HepG2 (cell line): ENCODE results near the gene PHRF1. TPM values are rescaled to one million over a fixed set of nuclear protein-coding genes. Genes with fewer than 3 reads are reported as not detected.
A peak's percentile ranks its signal among the peaks of the same experiment; 100 is the strongest.

ENCODE experiments used
- DNMT1 ChIP-seq: sonication (generic); formaldehyde crosslinking; IDR thresholded peaks from 2 replicates; pipeline ENCODE4 v1.5.1; 2020; ENCODE audit warnings: mild to moderate bottlenecking, missing genetic modification reagents
- HNRNPLL ChIP-seq: fragments of 200-400 bp; formaldehyde crosslinking; IDR thresholded peaks from 2 replicates; pipeline ENCODE4 v1.6.1; 2017; ENCODE audit warnings: mild to moderate bottlenecking, low read depth, low read length; ENCODE audit not compliant: poor library complexity, severe bottlenecking
- IRF1 ChIP-seq: sonication (generic); formaldehyde crosslinking; IDR thresholded peaks from 2 replicates; pipeline ENCODE4 v1.4.0; 2020; ENCODE audit warnings: low read depth, mild to moderate bottlenecking, missing genetic modification reagents
- MATR3 ChIP-seq: sonication (generic); formaldehyde crosslinking; IDR thresholded peaks from 2 replicates; pipeline ENCODE4 v1.4.0; 2020; ENCODE audit warnings: missing genetic modification reagents
- POLR2G ChIP-seq: fragments of 200-400 bp; formaldehyde crosslinking; IDR thresholded peaks from 2 replicates; pipeline ENCODE4 v1.6.1; 2018; ENCODE audit warnings: mild to moderate bottlenecking, low read depth, low read length, moderate library complexity
- STAT5B ChIP-seq: sonication (generic); formaldehyde crosslinking; IDR thresholded peaks from 2 replicates; pipeline ENCODE4 v1.4.0; 2020; ENCODE audit warnings: missing genetic modification reagents
- TBL1XR1 ChIP-seq: fragments of 150-350 bp; IDR thresholded peaks from 2 replicates; pipeline ENCODE4 v1.6.1; 2014; ENCODE audit warnings: borderline replicate concordance, low read length; ENCODE audit not compliant: partially characterized antibody
- THYN1 ChIP-seq: sonication (generic); formaldehyde crosslinking; IDR thresholded peaks from 2 replicates; pipeline ENCODE4 v1.8.1; 2023; ENCODE audit warnings: low read depth, mild to moderate bottlenecking, moderate library complexity, missing genetic modification reagents, borderline replicate concordance
- ZBTB20 ChIP-seq: sonication (generic); formaldehyde crosslinking; IDR thresholded peaks from 2 replicates; pipeline ENCODE4 v1.8.1; 2023; ENCODE audit warnings: missing genetic modification reagents, low read depth, mild to moderate bottlenecking, borderline replicate concordance
- ZBTB7A ChIP-seq: sonication (generic); formaldehyde crosslinking; IDR thresholded peaks from 2 replicates; pipeline ENCODE4 v1.8.0; 2022; ENCODE audit warnings: mild to moderate bottlenecking, missing genetic modification reagents
- ZNF333 ChIP-seq: sonication (generic); formaldehyde crosslinking; IDR thresholded peaks from 2 replicates; pipeline ENCODE4 v1.4.0; 2020; ENCODE audit warnings: mild to moderate bottlenecking, missing genetic modification reagents, borderline replicate concordance
- ZNF335 ChIP-seq: sonication (generic); formaldehyde crosslinking; IDR thresholded peaks from 2 replicates; pipeline ENCODE4 v1.4.0; 2020; ENCODE audit warnings: missing genetic modification reagents
- ZNF569 ChIP-seq: sonication (generic); formaldehyde crosslinking; IDR thresholded peaks from 2 replicates; pipeline ENCODE4 v1.5.0; 2020; ENCODE audit warnings: mild to moderate bottlenecking, missing genetic modification reagents, moderate library complexity, borderline replicate concordance
- polyA plus RNA-seq, 8 experiments: library from polyadenylated mRNA; depleted of rRNA in 3 of 8; stranded (reverse) in 7 of 8; unstranded in 1 of 8; fragments of >200 nt; fragmentation: Illumina TruSeq in 4 of 8; extraction: Trizol in 4 of 8; gene quantifications; 2 replicates each; pipeline versions ENCODE4 v1.2.1 to v1.2.3, GENCODE V29; 2011 to 2016; ENCODE audit warnings: low read depth in 4 of 8, missing spikeins in 1 of 8, mixed read lengths in 1 of 8; ENCODE audit not compliant: insufficient read depth in 1 of 8
- total RNA-seq, 5 experiments: library from RNA; depleted of rRNA; stranded (reverse); fragments of >200 nt; fragmentation: Illumina TruSeq; extraction: Trizol; gene quantifications; 2 replicates each; pipeline ENCODE4 v1.2.3, GENCODE V29; 2016; ENCODE audit warnings: low read depth in 1 of 5
- TF ChIP-seq, protein P1 (sequence below): sonication (generic); formaldehyde crosslinking; IDR thresholded peaks from 2 replicates; pipeline ENCODE4 v1.4.0; 2020; ENCODE audit warnings: missing genetic modification reagents, borderline replicate concordance
- TF ChIP-seq, protein P2 (sequence below): sonication (generic); formaldehyde crosslinking; conservative IDR thresholded peaks from 2 replicates; pipeline ENCODE4 v1.4.0; 2020; ENCODE audit warnings: missing genetic modification reagents
- TF ChIP-seq, protein P3 (sequence below): sonication (generic); formaldehyde crosslinking; IDR thresholded peaks from 2 replicates; pipeline ENCODE4 v1.4.0; 2020; ENCODE audit warnings: missing genetic modification reagents
- TF ChIP-seq, protein P4 (sequence below): sonication (generic); formaldehyde crosslinking; IDR thresholded peaks from 2 replicates; pipeline ENCODE4 v1.4.0; 2020; ENCODE audit warnings: missing genetic modification reagents

Gene PHRF1
- total and polyA plus RNA-seq, 2 of the 13 experiments (the other 11 are each of a cell fraction or from before 2014, with no cell fraction given) = 8.2 to 16.7 TPM

- TF ChIP-seq, protein P1, sequence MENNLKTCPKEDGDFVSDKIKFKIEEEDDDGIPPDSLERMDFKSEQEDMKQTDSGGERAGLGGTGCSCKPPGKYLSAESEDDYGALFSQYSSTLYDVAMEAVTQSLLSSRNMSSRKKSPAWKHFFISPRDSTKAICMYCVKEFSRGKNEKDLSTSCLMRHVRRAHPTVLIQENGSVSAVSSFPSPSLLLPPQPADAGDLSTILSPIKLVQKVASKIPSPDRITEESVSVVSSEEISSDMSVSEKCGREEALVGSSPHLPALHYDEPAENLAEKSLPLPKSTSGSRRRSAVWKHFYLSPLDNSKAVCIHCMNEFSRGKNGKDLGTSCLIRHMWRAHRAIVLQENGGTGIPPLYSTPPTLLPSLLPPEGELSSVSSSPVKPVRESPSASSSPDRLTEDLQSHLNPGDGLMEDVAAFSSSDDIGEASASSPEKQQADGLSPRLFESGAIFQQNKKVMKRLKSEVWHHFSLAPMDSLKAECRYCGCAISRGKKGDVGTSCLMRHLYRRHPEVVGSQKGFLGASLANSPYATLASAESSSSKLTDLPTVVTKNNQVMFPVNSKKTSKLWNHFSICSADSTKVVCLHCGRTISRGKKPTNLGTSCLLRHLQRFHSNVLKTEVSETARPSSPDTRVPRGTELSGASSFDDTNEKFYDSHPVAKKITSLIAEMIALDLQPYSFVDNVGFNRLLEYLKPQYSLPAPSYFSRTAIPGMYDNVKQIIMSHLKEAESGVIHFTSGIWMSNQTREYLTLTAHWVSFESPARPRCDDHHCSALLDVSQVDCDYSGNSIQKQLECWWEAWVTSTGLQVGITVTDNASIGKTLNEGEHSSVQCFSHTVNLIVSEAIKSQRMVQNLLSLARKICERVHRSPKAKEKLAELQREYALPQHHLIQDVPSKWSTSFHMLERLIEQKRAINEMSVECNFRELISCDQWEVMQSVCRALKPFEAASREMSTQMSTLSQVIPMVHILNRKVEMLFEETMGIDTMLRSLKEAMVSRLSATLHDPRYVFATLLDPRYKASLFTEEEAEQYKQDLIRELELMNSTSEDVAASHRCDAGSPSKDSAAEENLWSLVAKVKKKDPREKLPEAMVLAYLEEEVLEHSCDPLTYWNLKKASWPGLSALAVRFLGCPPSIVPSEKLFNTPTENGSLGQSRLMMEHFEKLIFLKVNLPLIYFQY (CRISPR knock-in tag) = peak; percentile 80; the same call in 1 of the 2 replicates
- no peak for TF ChIP-seq DNMT1
- TF ChIP-seq STAT5B = no peak
- TF ChIP-seq HNRNPLL = no peak
- TF ChIP-seq POLR2G = peak; percentile 61
- no peak for TF ChIP-seq ZBTB7A (CRISPR knock-in tag)
- no peak for TF ChIP-seq THYN1
- TF ChIP-seq ZBTB20 (CRISPR knock-in tag) = no peak
- no peak for TF ChIP-seq IRF1 (CRISPR knock-in tag)
- TF ChIP-seq, protein P2, sequence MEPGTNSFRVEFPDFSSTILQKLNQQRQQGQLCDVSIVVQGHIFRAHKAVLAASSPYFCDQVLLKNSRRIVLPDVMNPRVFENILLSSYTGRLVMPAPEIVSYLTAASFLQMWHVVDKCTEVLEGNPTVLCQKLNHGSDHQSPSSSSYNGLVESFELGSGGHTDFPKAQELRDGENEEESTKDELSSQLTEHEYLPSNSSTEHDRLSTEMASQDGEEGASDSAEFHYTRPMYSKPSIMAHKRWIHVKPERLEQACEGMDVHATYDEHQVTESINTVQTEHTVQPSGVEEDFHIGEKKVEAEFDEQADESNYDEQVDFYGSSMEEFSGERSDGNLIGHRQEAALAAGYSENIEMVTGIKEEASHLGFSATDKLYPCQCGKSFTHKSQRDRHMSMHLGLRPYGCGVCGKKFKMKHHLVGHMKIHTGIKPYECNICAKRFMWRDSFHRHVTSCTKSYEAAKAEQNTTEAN = 0 out of 2 replicates have a peak, but pooled peaks have one; percentile 37
- no peak for TF ChIP-seq ZNF335 (CRISPR knock-in tag)
- TF ChIP-seq ZNF333 (CRISPR knock-in tag) = no peak
- TF ChIP-seq, protein P3, sequence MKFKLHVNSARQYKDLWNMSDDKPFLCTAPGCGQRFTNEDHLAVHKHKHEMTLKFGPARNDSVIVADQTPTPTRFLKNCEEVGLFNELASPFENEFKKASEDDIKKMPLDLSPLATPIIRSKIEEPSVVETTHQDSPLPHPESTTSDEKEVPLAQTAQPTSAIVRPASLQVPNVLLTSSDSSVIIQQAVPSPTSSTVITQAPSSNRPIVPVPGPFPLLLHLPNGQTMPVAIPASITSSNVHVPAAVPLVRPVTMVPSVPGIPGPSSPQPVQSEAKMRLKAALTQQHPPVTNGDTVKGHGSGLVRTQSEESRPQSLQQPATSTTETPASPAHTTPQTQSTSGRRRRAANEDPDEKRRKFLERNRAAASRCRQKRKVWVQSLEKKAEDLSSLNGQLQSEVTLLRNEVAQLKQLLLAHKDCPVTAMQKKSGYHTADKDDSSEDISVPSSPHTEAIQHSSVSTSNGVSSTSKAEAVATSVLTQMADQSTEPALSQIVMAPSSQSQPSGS (CRISPR knock-in tag) = no peak
- TF ChIP-seq ZNF569 (CRISPR knock-in tag) = no peak
- TF ChIP-seq TBL1XR1 = no peak
- no peak for TF ChIP-seq MATR3 (CRISPR knock-in tag)
- TF ChIP-seq, protein P4, sequence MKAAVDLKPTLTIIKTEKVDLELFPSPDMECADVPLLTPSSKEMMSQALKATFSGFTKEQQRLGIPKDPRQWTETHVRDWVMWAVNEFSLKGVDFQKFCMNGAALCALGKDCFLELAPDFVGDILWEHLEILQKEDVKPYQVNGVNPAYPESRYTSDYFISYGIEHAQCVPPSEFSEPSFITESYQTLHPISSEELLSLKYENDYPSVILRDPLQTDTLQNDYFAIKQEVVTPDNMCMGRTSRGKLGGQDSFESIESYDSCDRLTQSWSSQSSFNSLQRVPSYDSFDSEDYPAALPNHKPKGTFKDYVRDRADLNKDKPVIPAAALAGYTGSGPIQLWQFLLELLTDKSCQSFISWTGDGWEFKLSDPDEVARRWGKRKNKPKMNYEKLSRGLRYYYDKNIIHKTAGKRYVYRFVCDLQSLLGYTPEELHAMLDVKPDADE (CRISPR knock-in tag) = no peak
Measured at GRCh38 chr11:568306-569157, 7.7 kb upstream of the PHRF1 start (continued).
